H54 (cell line): Measurements from ENCODE around the gene RERE.
A peak's percentile ranks its signal among the peaks of the same experiment; 100 is the strongest.
"Not testable (repeated sequence)": the region's sequence is repeated elsewhere in the genome, so short reads cannot be mapped to it uniquely, and the experiment has no call there.

Experiments used
- DNase-seq: peaks from one replicate; pipeline ENCODE4 v3.0.0; 2011; ENCODE audit warnings: low spot score, mixed read lengths; ENCODE audit not compliant: insufficient read length
- FAIRE-seq: peaks from 3 replicates; lab custom pipeline; 2011; peaks lifted over from hg19 to GRCh38; lab: Jason Lieb, UNC
- POLR2A ChIP-seq: IDR thresholded peaks from 2 replicates; pipeline ENCODE4 v1.6.1; 2011; ENCODE audit warnings: low read depth, mild to moderate bottlenecking, low read length

RERE gene

DNA sequence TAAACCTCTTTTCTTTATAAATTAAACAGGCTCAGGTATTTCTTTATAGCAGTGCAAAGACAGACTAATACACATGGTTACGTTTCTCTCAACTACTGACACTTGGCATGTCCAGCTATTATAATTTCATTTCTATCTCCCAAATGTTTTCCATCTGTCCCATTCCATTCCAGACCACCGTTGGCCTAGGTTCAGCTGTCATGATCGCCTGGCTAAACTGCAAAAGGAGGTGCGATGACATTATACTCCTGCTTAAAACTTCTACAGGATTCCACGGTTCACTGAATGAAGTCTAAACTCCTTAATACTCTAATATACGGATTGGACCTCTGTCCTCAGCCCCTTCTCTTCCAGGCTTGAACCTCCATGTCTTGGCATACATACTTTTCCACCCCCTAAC, 72.1 kb downstream of the RERE start:
- FAIRE-seq (no peak), DNase-seq (no peak)
- TF ChIP-seq POLR2A: no peak

DNA sequence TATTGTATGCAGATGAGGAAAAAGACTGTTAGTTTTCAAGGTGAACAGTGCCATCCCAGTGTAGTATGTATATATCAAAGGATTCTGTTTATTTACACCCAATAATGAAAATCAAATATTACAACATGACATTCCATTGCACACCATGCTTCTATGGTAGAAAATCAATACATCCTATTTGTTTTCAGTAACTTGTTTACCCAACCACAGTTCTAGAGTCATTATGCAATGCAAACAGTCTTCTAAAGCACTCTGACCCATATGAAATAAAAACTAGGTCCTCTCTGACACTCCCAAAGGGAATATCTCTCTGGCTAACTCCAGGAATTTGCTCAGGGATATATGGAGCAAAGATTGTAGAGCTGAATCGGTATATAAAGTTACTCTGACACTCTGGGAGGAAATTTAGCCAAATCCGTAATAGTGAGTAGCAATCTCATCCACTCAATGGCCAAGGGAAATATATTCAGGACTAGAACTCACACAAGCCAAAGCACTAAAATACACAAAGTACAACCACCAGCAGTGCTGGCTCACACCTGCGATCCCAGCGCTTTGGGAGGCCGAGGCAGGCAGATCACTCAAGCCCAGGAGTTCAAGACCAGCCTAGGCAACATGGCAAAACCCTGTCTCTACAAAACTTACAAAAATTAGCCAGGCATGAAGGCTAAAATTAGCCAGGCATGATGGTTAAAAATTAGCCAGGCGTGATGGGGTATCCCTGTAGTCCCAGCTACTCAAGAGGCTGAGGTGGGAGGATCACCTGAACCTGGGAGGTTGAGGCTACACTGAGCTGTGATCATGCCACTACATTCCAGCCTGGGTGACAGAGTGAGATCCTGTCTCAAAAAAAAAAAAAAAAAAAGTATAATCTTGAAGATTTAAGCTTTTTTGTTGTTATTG, 75.2 kb downstream of the RERE start:
- DNase-seq: no peak
- TF ChIP-seq POLR2A: no peak
- FAIRE-seq: no peak

DNA sequence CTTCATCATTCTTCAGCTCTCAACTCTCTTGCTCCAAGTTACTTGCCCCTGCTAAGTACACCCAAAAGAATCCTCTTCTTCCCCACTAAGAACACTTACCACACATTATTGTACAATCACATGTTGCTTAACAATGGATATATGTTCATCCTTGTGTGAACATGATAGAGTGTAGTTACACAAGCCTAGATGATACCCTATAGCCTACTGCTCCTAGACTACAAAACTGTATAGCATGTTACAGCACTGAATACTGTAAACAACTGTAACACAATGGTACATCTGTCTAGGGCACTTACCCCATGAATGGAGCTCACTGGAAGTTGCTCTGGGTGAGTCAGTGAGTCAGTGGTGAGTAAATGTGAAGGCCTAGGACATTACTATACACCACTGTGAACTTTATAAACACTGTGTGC, 77.4 kb downstream of the RERE start:
- no peak for DNase-seq
- FAIRE-seq: peak; percentile 96
- no peak for TF ChIP-seq POLR2A

DNA sequence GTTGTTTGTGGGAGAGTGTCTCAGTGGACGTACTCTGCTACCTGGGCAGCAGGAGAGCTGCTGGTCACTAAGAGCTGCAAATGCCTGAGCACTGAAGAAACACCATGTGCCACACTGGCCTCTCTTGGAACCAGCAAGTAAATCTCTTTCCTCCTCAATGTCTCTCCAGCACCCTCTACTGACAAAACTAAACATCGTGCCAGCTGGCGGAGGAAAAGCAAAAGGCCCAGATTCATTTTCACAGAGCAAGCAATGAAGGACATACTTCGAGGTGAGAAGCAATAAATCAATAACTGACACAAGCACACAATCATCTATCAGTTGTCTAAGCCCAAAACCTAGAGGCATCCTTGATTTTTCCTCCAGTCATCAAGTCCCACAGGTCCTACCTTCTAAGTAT, 78.1 kb downstream of the RERE start:
- TF ChIP-seq POLR2A: no peak
- no peak for DNase-seq
- FAIRE-seq: no peak

DNA sequence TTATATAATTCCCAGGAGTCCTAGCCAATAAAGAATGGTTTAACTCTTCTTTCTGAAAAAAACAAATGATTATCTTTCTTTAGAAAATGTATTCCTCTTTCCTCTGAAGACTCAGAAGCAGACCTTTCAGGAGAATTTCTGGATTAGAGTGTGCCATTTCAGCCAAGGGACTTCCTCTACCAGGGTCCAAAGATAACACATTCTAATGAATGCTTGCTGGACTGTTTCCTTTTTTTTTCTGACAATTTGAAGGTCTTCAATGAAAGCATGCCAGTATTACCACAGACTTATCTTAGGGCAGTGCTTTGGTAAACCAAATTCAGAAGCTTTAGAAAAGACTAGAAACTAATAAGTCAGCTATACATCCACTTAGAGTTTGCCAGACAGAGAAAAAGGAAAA, 80.5 kb downstream of the RERE start:
- no peak for TF ChIP-seq POLR2A
- DNase-seq: no peak
- no peak for FAIRE-seq

DNA sequence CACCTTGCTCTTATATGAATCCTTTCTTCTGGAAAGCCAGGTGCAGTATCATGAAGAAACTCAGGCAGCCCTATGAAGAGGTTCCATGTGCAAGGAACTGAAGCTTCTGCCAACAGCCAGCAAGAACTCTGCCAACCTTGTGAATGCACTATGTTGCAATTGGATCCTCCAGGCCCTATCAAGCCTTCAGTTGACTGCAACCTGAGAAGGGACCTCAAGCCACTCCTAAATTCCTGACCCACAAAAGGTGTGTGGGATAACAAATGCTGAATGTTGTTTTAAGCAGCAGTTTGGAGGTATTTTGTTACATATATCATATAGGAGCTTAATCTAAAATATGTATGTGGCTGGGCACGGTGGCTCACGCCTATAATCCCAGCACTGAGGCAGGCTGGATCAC, 84.0 kb downstream of the RERE start:
- no peak for TF ChIP-seq POLR2A
- FAIRE-seq (no peak), DNase-seq (no peak)

DNA sequence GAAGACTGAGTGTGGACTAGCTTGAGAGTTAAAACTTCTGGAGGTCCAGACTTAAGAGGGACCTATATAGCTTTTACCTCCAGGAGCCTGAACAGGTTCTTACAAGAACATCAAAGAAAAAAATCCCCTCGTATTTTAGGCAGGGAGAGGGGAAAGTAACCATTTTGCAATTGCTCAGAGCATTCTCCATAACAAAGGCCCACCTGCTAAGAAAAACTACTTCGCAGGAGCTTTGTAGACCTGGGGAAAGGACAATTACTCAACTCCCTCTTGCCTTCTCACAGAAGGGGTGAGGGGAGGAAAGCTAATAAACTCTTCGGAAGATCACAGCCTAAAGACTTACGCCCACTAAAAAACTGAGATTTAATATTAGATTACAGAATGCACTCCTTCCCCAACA, 86.3 kb downstream of the RERE start:
- FAIRE-seq (no peak), DNase-seq (no peak)
- TF ChIP-seq POLR2A: no peak

DNA sequence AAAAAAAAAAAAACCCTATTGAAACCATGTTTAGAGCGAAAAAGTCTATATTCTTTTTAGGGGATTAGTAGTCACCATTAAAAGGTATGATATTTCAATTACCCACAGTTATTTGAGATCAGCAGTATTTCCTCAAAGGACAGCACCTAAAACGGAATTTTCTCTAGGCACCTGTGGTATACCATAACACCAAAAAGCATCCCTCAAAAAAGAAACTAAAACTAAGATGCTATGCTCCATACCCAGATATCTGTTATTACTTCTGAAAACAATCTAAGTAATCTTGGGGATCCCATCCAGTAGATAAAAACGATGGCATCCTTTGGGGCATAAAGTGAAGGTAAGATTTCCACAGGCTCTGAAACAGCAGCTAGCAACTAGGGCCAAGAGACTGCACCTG, 89.0 kb downstream of the RERE start:
- DNase-seq (no peak), FAIRE-seq (no peak)
- TF ChIP-seq POLR2A: no peak

DNA sequence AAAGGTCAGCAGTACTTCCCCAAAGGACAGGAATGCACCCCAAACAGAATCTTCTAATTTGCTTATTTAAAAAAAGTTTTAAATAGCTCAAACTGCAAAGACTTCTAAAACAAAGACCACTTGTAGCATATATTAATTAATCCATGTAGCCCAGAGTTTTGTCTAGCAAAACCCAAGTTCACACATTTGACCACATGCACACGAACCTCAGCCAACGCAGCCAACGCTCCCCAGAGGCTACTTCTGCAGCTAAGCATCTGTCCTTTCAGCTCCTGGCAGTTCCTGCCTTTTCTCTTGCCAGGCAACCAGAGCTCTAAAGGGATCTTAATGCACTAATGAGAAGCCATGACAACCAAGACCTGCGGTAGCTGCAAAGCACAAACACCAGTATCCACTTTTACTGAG, 89.6 kb downstream of the RERE start:
- FAIRE-seq (no peak), DNase-seq (no peak)
- no peak for TF ChIP-seq POLR2A

DNA sequence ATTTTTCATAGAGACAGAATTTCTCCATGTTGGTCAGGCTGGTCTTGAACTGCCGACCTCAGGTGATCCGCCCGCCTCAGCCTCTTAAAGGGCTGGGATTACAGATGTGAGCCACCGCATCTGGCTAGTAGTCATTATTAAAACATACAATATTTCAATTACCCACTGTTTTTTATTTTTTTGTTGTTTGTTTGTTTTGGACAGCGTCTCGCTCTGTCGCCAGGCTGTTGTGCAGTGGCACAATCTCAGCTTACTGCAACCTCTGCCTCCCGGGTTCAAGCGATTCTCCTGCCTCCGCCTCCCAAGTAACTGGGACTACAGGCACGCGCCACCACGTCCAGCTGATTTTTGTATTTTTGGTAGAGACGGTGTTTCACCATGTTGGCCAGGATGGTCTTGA, 90.1 kb downstream of the RERE start:
- not testable (repeated sequence) for FAIRE-seq

DNA sequence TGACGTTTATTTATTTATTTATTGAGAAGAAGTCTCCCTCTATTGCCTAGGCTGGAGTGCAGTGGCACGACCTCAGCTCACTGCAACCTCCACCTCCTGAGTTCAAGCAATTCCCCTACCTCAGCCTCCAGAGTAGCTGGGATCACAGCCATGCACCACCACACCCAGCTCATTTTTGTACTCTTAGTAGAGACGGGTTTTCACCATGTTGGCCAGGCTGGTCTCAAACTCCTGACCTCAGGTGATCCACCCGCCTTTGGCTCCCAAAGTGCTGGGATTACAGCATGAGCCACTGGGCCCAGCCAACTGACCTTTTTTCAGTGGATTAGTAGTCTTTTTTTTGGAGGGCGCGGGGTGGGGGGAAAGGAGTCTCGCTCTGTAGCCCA, 90.6 kb downstream of the RERE start:
- DNase-seq, FAIRE-seq: not testable (repeated sequence)

More for the DNA sequence above, 90.1 kb downstream of the RERE start:
- not testable (repeated sequence) for DNase-seq

DNA sequence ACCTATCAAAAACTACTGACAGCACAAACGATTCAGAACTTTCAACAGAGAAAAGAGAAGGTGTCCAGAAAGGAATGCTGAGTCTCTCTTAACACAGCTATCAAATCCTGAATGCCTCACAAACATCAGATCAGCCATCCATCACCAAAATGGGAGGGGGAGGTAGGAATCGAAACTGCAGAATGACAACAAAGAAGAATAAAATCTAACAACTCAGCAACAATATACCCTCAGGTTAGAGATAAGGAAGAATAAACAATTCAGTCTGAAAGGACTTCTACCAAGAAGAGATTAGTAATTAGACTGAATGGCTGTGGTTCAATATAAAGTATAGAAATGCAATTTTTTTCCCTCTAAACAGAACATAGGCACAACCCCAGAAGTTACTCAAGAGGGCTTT, 94.4 kb downstream of the RERE start:
- no peak for TF ChIP-seq POLR2A
- FAIRE-seq (no peak), DNase-seq (no peak)

DNA sequence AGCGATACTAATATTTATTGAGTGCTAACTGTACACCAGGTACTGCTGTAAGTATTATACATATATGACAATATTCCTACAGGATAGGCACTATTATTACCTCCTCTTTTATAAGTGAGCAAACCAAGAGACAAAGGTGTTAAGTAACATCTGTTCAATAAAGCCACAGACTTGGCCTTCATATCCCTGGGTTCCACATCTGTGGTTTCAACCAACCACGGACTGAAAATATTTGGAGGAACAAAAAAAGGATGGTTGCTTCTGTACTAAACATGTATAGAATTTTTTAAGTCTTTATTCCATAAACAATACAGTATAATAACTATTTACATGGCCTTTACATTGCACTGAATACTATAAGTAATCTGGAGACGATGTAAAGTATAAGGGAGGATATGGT, 95.1 kb downstream of the RERE start:
- FAIRE-seq (no peak), DNase-seq (no peak)
- no peak for TF ChIP-seq POLR2A

DNA sequence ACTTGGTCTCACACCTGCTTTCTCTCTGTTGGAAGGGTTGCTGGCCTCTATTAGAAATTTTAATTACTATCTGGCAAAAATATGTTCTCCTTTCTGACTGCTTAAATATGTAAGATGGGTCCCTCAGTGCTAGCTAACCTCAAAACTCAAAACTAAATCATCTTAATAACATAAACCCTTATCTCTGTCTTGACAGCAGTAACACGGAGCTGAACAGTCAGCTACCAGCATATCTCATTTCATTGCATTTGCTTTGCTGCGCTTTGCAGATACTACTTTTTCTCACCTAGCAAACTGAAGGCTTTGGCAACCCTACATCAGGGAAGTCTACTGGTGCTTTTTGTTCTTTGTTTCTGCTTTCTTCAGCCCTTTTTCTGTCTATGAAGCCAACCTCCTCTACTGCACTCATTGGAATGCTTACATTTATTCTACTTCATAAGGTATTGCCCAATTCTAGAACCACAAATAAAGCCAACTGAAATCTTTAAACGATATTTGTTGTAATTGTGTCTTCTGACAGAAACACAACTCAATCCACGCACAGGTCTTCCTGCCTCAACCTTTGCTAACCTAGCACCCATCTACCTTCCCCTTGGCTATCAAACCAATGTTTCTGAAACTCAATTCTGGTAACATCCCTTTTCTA, 95.6 kb downstream of the RERE start:
- FAIRE-seq: no peak
- no peak for TF ChIP-seq POLR2A
- DNase-seq: no peak

DNA sequence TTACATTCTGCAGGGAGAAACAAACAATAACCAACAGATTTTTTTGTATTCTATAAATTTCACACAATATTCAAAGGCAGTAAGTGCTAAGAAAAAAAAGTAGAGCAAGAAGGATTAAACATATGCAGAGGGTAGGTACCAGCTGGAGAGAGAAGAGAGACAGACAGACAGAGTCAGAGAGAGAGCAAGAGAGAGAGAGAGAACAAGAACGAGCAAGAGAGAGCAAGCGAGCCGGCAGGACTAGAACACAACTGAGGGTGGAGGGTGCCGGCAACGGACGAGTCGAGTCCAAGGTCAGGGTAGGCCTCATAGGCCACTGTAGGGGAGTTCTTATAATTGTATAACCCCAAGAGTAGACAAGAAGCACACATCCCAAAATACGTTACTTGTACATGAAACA, 97.1 kb downstream of the RERE start:
- DNase-seq: no peak
- no peak for TF ChIP-seq POLR2A
- no peak for FAIRE-seq

DNA sequence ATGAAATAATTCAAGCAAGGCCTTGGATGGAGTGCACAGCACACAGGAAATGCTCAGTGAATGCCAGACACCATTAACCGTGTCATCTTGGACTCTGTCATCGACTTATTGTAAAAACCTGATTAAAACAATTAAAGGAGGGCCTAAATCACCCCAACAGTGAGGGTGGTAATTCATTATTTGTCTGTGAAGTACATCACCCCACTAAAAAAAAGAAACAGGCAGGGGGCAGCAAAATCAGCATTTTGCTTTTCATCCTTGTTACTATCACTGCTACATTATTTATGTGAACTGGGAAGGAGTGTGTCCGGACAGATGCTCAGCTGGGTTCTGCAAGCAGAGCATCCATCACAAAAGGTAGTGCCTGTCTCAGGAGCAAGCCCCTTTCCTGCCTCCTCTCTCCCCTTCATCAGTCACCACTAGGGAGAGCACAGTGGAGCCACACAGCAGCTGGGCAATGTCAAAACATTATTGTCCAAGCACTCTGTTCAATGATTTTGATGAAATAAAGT, 98.5 kb downstream of the RERE start:
- FAIRE-seq (no peak), DNase-seq (no peak)
- no peak for TF ChIP-seq POLR2A
